Measurements from ENCODE around the gene ASTN2.

ASTN2 gene

GRCh38 chr9:117303643-117304230, 111.1 kb downstream of the ASTN2 start:
- no peak for DNase-seq (ENCODE audit: low read depth in 2 of 2)

- no peak for DNase-seq (ENCODE audit: low read depth in 2 of 2)
Measured at GRCh38 chr9:117302487-117302886, 112.4 kb downstream of the ASTN2 start.

GRCh38 chr9:117300371-117301110, 114.3 kb downstream of the ASTN2 start:
- DNase-seq (ENCODE audit: low read depth in 2 of 2): no peak

- DNase-seq (ENCODE audit: low read depth in 2 of 2): no peak
Measured at GRCh38 chr9:117296453-117296852, 118.4 kb downstream of the ASTN2 start.

- no peak for DNase-seq (ENCODE audit: low read depth in 2 of 2)
Measured at GRCh38 chr9:117293206-117294114, 121.4 kb downstream of the ASTN2 start.

GRCh38 chr9:117290856-117291622, 123.8 kb downstream of the ASTN2 start:
- DNase-seq (ENCODE audit: low read depth in 2 of 2): no peak

GRCh38 chr9:117290306-117290840, 124.5 kb downstream of the ASTN2 start:
- no peak for DNase-seq (ENCODE audit: low read depth in 2 of 2)

GRCh38 chr9:117286245-117286644, 128.6 kb downstream of the ASTN2 start:
- DNase-seq (ENCODE audit: low read depth in 2 of 2): no peak

GRCh38 chr9:117284414-117284813, 130.4 kb downstream of the ASTN2 start:
- DNase-seq (ENCODE audit: low read depth in 2 of 2): no peak

GRCh38 chr9:117282541-117282940, 132.3 kb downstream of the ASTN2 start:
- DNase-seq (ENCODE audit: low read depth in 2 of 2): no peak

- no peak for DNase-seq (ENCODE audit: low read depth in 2 of 2)
Measured at GRCh38 chr9:117278471-117279035, 136.3 kb downstream of the ASTN2 start.

- DNase-seq (ENCODE audit: low read depth in 2 of 2): no peak
Measured at GRCh38 chr9:117278020-117278419, 136.8 kb downstream of the ASTN2 start.

GRCh38 chr9:117276444-117276843, 138.4 kb downstream of the ASTN2 start:
- no peak for DNase-seq (ENCODE audit: low read depth in 2 of 2)

GRCh38 chr9:117273612-117274011, 141.2 kb downstream of the ASTN2 start:
- DNase-seq (ENCODE audit: low read depth in 2 of 2): no peak

GRCh38 chr9:117268847-117269446, 145.9 kb downstream of the ASTN2 start:
- DNase-seq (ENCODE audit: low read depth in 2 of 2): no peak

- no peak for DNase-seq (ENCODE audit: low read depth in 2 of 2)
Measured at GRCh38 chr9:117266855-117267497, 147.9 kb downstream of the ASTN2 start.

GRCh38 chr9:117265253-117265652, 149.6 kb downstream of the ASTN2 start:
- no peak for DNase-seq (ENCODE audit: low read depth in 2 of 2)

GRCh38 chr9:117258184-117258866, 156.5 kb downstream of the ASTN2 start:
- no peak for DNase-seq (ENCODE audit: low read depth in 2 of 2)

GRCh38 chr9:117253261-117253660, 161.6 kb downstream of the ASTN2 start:
- DNase-seq (ENCODE audit: low read depth in 2 of 2): no peak
